GM18508 (cell line): ENCODE results near the gene HIVEP1.
"Not testable (repeated sequence)": the region's sequence is repeated elsewhere in the genome, so short reads cannot be mapped to it uniquely, and the experiment has no call there.

ENCODE experiments used
- ATAC-seq: cut with Tn5 transposase; IDR thresholded peaks from one replicate; pipeline ENCODE4 v1.9.1; 2021; ENCODE audit warnings: moderate number of reproducible peaks; ENCODE audit not compliant: insufficient read depth, unreplicated experiment

HIVEP1 gene

GRCh38 chr6:12075067-12075563 is 63.0 kb downstream of the HIVEP1 start:
- ATAC-seq = no peak

DNA sequence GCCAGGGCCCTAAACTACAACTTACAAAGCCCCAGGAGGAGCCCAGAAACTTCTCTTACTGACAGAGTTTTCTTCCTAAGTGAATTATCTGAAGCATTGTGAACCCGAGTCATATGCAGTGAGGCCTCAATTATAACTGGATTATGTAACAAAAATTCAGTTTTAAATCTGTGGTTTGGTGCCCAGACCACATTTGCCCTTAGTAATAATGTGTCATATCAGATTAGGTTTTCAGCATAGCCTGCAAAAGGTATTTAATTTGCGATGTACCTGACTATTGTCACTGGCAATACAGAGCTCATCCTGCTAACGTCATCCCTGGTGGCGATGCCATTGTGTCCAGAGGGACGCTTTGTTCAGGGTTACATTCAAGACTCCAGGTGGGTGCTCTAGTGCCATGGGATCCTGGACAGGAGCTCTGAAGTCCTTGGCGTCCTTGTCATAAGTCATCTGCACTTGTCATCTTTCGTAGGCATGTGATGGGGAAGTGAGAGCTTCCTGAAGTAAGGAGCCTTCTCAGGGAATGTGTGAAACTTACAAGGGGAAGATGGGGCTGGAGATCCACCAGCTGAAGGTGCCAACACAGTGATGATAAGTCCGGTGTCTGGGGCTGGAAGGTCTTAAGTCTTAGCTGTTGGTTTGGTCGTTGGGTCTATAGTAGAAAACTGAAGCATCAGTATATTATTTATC is 65.1 kb downstream of the HIVEP1 start:
- ATAC-seq = no peak

DNA sequence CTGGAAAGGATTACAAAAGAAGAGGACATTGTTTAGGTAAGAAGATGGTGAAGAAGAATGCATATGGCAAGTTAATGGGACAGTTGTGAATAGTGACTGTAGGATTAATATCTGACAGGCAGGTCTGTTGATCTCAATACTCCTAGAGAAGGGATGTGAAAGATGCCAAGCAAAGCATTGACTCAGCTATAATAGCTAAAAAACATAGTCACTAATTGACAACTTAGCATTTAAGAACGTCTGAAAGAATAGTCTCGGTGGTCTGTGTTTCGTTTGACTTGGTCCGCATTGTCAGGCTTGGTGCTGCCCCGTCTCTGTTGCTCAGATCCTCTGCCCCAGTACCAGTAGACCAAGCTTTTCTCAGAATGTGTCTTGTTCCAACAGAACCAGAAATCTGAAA is 65.9 kb downstream of the HIVEP1 start:
- ATAC-seq = no peak

DNA sequence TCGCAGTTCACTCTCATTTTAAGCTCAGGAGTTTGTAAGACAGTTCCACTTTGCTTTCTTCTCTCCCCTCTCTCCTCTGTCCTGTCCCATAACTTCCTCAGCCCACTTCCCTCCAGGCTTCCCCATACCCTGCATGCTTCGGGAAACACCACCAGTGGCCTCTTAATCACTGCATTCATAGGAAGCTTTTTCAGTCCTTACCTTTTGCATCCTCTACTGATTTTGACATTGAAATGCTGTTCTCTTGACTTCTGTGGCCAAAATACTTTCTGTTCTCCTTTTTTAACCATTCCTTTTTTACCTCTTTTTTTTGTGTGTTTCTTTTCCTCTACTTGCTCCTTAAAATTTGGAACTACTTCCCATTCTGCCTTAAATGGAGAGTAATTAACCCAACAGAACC is 69.7 kb downstream of the HIVEP1 start:
- ATAC-seq = no peak

- no peak for ATAC-seq
Measured at GRCh38 chr6:12082368-12082767, 70.3 kb downstream of the HIVEP1 start.

DNA sequence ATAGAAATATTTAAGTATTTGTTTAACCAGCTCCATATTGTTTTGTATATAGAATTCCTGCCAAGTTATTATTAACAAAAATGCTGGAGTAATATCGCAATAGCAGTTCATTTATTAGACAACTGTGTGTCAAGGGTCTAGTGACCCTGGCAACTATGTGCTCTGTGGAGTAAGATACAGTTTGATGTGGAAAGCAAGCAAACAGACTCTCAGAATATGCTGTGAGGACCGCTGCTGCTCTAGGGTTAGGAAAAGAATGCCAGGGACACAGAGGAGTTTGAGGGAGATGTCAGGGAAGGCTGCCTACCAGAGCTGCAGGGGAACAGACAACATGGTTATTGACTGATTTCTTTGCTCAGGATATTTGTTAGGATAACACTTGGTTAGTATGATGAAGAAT is 71.2 kb downstream of the HIVEP1 start:
- ATAC-seq = no peak

DNA sequence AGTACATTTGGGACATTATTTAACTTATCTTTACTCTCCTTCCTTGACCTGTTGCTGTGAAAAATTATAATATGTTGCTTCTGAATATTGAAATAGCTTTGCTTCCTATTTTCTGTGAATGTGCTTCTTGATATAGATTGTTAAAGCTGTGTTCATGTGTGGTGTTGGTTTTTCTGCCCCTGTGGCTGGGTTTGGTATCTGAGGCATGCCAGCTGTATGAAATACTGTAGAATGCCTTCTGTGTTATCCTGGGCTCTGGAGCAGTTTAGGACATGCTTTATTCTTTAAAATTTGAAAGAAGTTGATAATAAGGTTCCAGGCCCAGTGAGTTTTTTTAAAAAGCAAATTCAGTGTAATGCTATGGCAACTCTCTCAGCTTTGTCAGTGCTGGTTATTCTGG is 71.7 kb downstream of the HIVEP1 start:
- ATAC-seq = no peak

DNA sequence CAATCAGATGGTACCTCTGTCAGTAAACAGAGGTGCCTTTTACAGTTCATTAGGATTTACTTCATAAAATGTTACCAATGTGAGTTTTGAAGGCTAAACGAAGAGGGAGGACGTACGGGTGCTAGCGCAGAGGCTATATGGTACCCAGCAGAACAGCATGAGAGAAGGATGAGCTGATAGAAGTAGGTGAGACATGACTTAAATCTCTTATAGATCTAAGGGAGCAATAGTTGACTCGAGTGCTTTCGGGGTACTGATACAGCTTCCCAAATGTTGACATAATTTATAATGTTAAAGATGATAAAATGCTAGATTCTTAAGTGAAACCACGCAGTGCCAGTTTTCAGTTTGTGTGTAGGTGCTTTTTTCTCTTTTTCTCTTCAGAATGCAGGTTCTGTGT is 72.6 kb downstream of the HIVEP1 start:
- no peak for ATAC-seq

GRCh38 chr6:12088531-12088930 is 76.4 kb downstream of the HIVEP1 start:
- no peak for ATAC-seq

DNA sequence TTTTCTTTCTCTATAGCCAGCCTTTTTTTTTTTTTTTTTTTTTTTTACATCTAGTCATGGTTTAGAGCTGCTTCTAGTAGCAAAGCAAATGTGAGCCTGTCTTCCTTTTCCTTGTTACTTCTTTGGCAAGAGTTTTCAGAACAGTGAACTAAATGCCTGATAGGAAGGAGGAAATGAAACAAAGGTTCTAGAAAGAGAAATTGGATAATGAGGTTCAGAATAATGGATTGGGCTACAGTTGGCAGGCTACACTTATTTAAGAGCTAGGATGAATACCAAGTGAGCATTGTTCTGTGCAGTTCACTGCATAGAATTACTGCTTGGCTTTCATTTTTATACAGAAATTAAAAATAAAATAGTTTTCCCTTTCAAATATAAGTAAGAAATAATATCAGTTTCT is 78.6 kb downstream of the HIVEP1 start:
- no peak for ATAC-seq

GRCh38 chr6:12092762-12093161 is 80.7 kb downstream of the HIVEP1 start:
- ATAC-seq = no peak

- no peak for ATAC-seq
Measured at GRCh38 chr6:12094689-12095088, 82.6 kb downstream of the HIVEP1 start.

GRCh38 chr6:12096342-12096741 is 84.2 kb downstream of the HIVEP1 start:
- ATAC-seq = no peak

DNA sequence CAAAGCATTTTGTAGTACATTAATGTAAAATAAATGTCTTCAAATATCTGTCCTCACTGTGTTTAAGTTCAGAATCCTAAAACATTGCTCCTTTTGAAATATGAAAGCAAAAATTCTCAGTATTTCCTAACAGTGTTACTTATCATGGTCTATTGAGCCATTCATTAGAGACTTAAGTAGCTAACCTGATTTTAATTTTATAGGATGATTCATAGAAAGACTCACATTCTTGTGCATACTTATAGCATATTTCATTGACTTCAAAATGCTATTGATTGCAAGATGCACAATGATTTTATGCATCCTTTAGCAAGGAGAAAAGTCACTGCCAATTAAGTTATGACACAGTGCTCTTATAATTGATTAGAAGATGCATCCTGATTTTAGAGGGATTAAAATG is 85.7 kb downstream of the HIVEP1 start:
- no peak for ATAC-seq

DNA sequence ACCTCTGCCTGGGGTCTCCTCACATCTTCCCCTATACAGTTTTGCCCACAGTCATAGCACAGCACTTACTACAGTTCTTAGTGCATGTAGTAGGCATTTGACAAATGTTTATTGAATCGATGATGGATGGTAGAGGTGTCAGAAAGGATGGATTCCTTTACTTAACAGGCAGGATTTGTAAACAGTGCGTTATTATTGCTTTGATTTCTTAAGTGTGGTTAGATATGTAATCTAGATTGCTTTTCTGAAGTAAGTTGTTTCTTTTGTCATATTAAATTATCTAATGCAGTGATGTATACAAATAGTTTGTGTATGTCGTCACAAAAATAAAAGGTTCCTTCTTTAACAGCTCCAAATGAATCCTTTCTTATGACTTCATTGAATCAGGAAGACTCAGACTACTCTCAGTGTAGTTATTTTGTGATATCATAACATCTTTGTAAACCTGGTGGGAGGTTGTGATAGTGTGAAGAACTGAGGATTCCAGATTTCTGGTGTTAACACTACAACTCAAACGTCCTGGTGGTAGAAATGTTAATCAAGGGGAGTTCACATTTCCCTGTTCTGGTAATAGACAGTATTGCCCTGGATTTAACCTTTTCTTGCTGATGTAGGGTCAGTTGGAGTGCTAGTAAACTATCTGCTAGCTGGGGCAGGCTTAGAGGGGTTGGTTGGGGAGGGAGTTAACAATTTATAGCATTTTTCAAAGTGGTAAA is 87.7 kb downstream of the HIVEP1 start:
- ATAC-seq = no peak

DNA sequence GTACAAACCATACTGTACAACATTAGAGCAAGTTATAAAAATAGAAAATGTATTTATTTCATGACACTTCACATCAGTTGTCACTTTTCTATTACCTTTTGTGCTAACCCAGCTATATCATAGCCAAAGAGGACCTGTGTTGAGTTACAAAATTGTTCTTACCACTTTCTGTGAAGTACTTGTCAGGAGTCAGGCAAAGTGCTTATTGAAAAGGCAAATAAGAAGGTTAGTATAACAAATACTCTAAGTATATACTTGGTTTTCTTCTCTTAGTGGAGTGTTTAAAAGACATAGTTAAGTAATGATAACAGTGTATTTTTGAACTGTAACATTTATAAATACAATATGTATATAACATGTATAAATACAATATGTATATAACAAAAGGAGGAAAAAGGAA is 88.9 kb downstream of the HIVEP1 start:
- no peak for ATAC-seq

DNA sequence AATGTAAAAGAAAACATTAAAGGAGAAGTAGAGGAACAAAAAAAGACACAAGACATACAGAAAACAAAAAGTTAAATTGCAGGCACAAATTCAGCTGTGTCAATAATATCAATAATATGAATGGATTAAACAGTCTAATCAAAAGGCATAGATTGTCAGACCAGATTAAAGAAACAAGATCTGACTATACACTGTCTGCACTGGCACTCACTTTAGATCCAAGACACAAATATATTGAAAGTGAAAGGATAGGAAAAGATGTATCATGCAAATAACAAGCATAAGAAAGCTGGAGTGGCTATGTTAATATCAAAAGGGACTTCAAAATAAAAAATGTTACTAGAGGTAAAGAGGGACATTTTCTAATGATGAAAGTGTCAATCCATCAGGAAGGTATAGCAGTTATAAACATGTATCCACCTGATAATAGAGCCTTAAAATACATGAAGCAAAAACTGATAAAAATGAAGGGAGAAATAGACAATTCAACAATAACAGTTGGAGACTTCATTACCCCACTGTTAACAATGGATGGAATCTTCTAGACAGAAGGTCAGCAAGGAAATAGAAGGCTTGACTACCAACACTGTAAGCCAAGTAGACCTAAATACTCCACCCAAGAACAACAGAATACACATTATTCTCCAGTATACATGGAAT is 89.7 kb downstream of the HIVEP1 start:
- ATAC-seq = no peak

DNA sequence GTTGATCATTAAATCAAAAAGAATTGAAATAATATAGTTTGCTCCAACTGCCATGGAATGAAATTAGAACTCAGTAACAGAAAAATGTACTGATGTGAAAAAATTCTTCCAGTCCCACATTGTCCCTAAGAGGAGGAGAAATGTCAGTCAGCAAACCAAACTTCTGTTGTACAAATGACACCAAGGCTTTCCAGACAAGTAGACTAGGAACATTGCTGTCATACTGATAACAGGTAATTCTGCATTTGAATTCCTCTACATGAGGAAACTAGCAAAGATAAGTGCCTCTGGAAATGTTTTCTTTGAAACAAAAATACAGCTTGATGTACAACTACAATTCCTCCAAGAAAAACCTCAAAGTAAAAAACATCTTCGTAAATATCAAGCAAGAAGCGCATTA is 90.2 kb downstream of the HIVEP1 start:
- no peak for ATAC-seq

DNA sequence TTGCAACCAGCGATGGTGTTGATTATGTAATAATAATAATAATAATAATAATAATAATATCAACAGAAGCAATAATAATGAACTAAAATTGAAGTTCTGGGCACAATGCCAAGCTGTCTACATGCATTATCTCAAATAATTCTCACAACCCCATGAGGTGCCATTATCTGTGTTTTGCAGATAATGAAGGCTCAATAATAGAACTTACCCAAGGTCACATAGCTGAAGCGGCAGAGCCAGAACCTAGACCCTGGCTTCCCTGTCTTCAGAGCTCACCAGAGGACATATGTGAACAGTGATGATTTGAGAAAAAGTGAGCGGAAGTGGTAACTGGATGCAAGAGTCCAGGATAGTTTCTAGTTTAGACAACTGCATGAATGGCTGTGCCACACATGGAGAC is 91.0 kb downstream of the HIVEP1 start:
- ATAC-seq = no peak

GRCh38 chr6:12105271-12105670 is 93.2 kb downstream of the HIVEP1 start:
- no peak for ATAC-seq

DNA sequence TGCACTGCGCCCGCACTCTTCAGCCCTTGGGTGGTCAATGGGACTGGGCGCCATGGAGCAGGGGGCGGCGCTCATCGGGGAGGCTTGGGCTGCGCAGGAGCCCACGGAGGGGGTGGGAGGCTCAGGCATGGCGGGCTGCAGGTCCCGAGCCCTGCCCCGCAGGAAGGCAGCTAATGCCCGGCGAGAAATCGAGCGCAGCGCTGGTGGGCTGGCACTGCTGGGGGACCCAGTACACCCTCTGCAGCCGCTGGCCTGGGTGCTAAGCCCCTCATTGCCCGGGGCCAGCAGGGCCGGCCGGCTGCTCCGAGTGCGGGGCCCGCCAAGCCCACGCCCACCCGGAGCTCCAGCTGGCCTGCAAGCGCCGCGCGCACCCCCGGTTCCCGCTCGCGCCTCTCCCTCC is 96.3 kb downstream of the HIVEP1 start:
- not testable (repeated sequence) for ATAC-seq
